ENCODE results near the gene NUP62.
"Not testable (repeated sequence)": the region's sequence is repeated elsewhere in the genome, so short reads cannot be mapped to it uniquely, and the experiment has no call there.

NUP62 gene, protein sequence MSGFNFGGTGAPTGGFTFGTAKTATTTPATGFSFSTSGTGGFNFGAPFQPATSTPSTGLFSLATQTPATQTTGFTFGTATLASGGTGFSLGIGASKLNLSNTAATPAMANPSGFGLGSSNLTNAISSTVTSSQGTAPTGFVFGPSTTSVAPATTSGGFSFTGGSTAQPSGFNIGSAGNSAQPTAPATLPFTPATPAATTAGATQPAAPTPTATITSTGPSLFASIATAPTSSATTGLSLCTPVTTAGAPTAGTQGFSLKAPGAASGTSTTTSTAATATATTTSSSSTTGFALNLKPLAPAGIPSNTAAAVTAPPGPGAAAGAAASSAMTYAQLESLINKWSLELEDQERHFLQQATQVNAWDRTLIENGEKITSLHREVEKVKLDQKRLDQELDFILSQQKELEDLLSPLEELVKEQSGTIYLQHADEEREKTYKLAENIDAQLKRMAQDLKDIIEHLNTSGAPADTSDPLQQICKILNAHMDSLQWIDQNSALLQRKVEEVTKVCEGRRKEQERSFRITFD
- total RNA-seq: 24.8 to 36.3 (median 32.7) reads per million in 4 donors

DNA sequence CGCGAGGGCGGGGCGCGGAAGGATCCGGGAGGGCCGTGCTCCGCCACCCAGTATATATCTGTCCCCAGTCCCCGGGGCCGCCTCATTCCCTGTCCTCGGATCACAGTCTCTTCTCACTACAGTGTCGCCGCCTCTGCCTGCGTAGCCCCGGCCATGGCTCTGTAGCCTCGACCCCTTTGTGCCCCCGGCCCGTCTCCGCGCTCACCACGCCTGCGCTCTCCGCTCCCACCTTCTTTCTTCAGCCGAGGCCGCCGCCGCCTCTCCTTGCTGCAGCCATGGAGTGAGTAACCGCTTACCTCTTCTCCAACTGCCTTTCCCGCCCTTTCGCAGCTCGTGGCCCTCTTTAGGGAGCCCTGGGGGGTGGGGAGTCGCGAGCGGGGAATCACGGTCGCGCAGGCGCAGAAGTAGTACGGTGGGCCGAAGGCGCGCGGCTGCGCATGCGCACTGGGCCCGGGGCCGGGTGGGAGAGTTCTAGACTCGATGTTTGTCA lies at the start of gene NUP62, which contains the start of gene ATF5:
Gene NUP62, minus strand, starts transcription at position 384 of the 490 bp plus-strand sequence. CDS start 19,697 bp downstream, outside the sequence.
Gene ATF5, plus strand, starts transcription at position 85 of the 490 bp plus-strand sequence. CDS start 1,646 bp downstream, outside the sequence.
- peak; percentile 82 to 92 (median 88) for DNase-seq

GRCh38 chr19:49978324-49978723 lies 49.0 kb upstream of the NUP62 start:
- no peak for DNase-seq

GRCh38 chr19:49977881-49978280 lies 48.6 kb upstream of the NUP62 start:
- no peak for DNase-seq

DNA sequence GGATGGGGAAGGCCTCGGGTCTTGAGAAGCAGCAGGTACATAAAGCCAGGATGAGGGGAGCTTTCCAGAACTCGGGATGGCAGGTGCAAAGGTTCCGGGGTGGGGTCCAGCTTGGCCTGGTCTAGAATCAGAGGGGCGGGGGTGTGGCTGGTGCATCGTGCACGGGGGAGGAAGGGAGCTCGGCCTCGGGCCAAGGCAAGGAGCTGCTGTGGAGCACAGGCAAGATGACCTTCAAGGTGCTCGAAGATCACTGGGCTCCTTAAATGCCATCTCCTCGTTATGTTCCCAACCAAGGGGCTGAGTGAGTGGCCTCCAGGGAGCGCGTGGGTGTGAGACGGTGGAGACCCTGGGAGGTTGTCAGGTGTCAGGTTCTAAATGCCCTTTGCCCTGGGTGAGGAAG lies 47.8 kb upstream of the NUP62 start:
- no peak for DNase-seq

DNA sequence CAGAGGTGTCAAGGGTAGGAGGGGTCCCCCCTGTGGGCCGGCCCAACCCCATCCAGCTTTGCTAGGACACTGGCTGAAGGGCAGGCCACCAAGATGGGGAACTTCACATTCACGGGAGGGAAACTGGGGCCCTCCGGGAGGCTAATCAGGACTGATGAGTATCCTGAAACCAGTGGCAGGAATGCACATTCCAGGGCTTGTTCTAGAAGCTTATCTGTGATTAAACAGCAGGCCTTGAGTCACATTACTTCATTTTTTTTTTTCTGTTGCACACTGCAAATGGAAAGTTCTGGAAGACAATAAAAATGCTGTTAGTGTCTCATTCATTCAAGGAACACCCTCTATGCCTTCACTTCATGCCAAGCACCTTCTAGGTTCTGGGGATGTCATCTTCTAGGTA lies 47.2 kb upstream of the NUP62 start:
- DNase-seq: no peak

GRCh38 chr19:49975051-49975450 lies 45.7 kb upstream of the NUP62 start:
- DNase-seq: no peak

GRCh38 chr19:49973987-49974386 lies 44.7 kb upstream of the NUP62 start:
- no peak for DNase-seq

- DNase-seq: no peak
Measured at GRCh38 chr19:49972841-49973240, 43.5 kb upstream of the NUP62 start.

DNA sequence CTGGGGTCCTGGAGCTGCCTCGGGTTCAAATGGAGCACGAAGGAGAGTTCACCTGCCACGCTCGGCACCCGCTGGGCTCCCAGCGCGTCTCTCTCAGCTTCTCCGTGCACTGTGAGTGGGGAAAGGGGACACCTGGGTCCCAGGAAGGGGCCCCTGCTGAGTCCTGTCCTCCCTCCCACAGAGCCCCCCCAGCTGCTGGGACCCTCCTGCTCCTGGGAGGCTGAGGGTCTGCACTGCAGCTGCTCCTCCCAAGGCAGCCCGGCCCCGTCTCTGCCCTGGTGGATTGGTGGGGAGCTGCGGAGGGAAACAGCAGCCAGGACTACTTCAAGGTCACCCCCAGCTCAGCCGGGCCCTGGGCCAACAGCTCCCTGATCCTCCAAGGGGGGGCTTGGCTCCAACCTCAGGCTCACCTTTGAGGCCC lies 42.7 kb upstream of the NUP62 start:
- DNase-seq: no peak

DNA sequence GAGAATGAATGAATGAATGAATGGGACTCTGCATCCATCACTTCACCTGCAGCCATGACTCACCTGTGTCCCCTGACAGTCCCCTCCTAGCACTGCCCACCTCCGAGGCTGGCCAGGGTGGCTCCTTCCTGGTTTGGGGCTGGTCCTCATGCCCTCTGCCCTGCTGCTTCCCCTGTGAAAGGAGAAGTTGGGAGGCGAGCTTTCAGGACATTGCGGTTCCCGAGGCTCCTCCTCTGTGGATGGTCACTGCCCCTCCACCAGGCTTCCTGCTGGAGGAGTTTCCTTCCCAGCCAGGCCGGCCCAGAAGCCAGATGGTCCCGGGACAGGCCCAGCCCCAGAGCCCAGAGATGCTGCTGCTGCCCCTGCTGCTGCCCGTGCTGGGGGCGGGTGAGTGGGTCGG lies 40.1 kb upstream of the NUP62 start:
- DNase-seq: not testable (repeated sequence)

DNA sequence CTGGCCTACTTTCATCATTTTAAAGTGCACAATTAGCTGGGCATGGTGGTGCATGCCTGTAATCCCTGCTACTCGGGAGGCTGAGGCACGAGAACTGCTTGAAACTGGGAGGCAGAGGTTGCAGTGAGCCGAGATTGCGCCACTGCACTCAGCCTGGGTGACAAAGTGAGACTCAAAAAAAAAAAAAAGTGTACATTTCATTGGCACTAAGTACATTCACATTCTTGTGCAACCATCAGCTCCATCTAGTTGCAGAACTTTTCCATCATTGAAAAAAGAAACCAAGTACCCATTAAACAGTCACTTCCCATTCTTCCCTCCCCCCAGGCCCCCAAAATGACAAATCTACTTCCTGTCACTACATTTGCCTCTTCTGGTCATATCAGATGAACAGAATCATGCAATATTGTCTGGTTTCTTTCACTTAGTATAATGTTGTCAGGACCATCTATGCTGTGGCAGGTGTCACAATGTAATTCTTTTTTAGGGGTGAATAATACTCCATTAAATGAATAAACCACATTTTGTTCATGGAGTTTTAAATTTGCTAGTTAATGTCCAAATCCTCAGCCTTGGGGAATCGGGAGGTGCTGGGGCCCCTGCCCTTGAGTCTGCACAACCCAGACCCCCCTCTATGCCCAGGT lies 39.1 kb upstream of the NUP62 start:
- DNase-seq: no peak

GRCh38 chr19:49960980-49961379 lies 31.7 kb upstream of the NUP62 start, which contains the start of gene SIGLEC11:
TSS of gene SIGLEC11 (minus strand) at chr19:49961172. CDS start at chr19:49961081, 91 bp downstream.
- not testable (repeated sequence) for DNase-seq

DNA sequence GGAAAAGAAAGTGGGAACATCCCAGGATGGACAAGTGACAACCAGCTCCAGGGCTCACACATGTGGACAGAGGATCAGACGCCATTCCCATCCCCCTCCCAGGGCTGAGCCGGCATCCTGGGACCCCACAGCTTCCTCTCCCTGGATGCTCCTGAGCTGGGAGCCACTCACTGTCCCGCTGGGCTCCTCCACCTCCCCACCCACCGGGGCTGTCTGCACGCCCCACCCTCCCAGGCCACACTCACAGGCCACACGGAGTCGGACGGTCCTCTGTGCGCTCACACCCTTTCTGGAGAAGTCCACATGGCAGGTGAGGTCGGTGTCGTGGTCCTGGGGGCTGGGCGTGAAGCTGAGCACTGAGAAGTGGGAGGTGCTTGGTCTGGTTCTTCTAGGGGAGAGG lies 30.6 kb upstream of the NUP62 start:
- DNase-seq: not testable (repeated sequence)

GRCh38 chr19:49958596-49958995 lies 29.3 kb upstream of the NUP62 start:
- DNase-seq: not testable (repeated sequence)

DNA sequence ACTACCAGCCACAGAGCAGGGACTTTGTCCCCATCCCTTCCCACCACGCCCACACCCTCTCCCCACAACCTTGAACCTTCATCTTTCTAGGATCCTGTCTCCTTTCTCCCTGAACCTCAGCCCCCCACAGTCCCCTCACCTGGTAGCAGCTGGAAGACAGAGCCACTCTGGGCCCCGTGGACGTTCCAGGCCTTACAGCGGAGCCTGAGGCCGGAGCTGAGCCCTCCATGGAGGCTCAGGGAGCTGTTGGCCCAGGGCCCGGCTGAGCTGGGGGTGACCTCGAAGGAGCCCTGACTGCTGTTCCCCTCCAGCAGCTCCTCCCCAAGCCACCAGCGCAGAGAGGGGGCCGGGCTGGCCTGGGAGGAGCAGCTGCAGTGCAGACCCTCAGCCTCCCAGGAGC lies 28.8 kb upstream of the NUP62 start:
- DNase-seq: not testable (repeated sequence)

- DNase-seq: no peak
Measured at GRCh38 chr19:49957262-49957915, 28.1 kb upstream of the NUP62 start.

- DNase-seq: no peak
Measured at GRCh38 chr19:49956115-49956495, 26.8 kb upstream of the NUP62 start.

- no peak for DNase-seq
Measured at GRCh38 chr19:49954933-49955332, 25.6 kb upstream of the NUP62 start.

GRCh38 chr19:49954092-49954829 lies 25.0 kb upstream of the NUP62 start:
- no peak for DNase-seq

GRCh38 chr19:49953416-49953815 lies 24.1 kb upstream of the NUP62 start:
- no peak for DNase-seq

DNA sequence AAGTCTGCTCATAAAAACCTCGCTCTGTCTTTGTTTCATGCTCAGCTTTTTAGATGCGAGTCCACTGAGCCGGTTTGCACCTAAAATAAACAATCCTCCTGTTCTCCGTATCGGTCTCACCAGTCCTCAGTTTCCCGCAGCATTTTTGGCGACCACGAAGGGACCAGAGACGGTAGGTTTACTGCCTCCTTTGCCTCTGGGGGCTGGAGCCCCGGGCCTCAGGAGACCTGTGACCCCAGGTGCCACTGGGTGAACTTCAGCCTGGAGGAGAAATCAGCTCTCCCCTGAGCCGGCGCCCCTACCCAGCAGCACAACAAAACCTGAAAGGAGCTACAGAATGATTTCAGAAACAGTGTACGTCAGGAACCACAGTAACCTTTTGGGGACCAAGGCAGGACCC lies 23.6 kb upstream of the NUP62 start:
- no peak for DNase-seq

DNA sequence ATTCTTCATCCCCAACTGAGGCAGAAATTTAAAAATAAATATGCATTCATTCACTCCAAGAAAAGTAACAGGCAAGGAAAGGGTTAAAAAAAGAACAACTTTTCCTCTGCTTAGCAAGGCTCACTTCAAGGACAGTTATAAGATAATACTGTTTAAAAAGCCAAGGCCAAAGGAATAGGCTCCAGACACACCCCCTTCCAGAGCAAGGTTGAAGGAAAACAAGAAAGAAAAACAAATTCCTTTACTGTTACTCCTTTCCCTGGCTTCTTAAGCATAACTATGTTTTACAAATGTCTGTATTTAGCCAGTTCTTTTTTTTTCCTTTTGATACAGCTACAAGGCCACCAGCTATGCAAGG lies 23.2 kb upstream of the NUP62 start:
- no peak for DNase-seq
